Tibial artery (tissue), 4 donors: ENCODE results near the gene FAM3A.

ENCODE experiments used
- DNase-seq, 2 donors: peaks; one replicate each; pipeline ENCODE4 v3.0.0-alpha.2; 2019
- H3K27ac ChIP-seq, 2 donors: fragments of 200-600 bp; sonication (generic) in 1 of 2; 1 replicate in 1 of 2; 2 replicates in 1 of 2; pipeline ENCODE4 v1.5.1; 2018 to 2019; ENCODE audit warnings: mild to moderate bottlenecking in 1 of 2
- H3K27me3 ChIP-seq, 2 donors: fragments of 200-600 bp; sonication (generic) in 1 of 2; one replicate each; pipeline versions ENCODE4 v1.5.1 to v1.6.0; 2016 to 2019
- H3K36me3 ChIP-seq, 3 donors: fragments of 200-600 bp; sonication (generic) in 2 of 3; one replicate each; pipeline ENCODE4 v1.5.1; 2016 to 2019; ENCODE audit warnings: mild to moderate bottlenecking in 2 of 3
- H3K4me1 ChIP-seq, 4 donors: fragments of 200-600 bp; sonication (generic) in 2 of 4; 1 replicate in 3 of 4; 2 replicates in 1 of 4; pipeline ENCODE4 v1.5.1; 2016 to 2019
- H3K4me3 ChIP-seq, 2 donors: fragments of 200-600 bp; sonication (generic) in 1 of 2; 1 replicate in 1 of 2; 2 replicates in 1 of 2; pipeline ENCODE4 v1.5.1; 2018 to 2019; ENCODE audit warnings: mild to moderate bottlenecking in 2 of 2
- H3K9me3 ChIP-seq, 3 donors: fragments of 200-600 bp; sonication (generic) in 1 of 3; one replicate each; pipeline ENCODE4 v1.5.1; 2016 to 2019
- CTCF ChIP-seq, 2 experiments: fragments of 200-600 bp in 1 of 2; fragments of 450-650 bp in 1 of 2; IDR thresholded peaks; one replicate each; pipeline ENCODE4 v1.5.1; 2017 to 2019; ENCODE audit warnings: antibody characterized with exemption in 2 of 2, mild to moderate bottlenecking in 1 of 2, moderate library complexity in 1 of 2
- intact Hi-C: fragments of 100-400 bp; cut with DNase I; formaldehyde crosslinking; loops from one replicate; pipeline ENCODE4 v1.15.0; 2023; ENCODE audit warnings: low total_unique reads

FAM3A gene

GRCh38 chrX:154460326-154460725 lies 55.7 kb downstream of the FAM3A start:
- Histone ChIP-seq H3K4me1 (peaks cover 0 to 16% (median 12%) of the 10 kb centered on the region in 4 donors), H3K27ac (peak overlapping the region; percentile 79 to 90), H3K36me3 (peaks cover 6 to 42% (median 8%) of the 10 kb centered on the region in 3 donors), H3K4me3 (peak overlapping the region; percentile 72 to 78), H3K9me3 (no peaks in the 10 kb centered on the region), H3K27me3 (no peaks in the 10 kb centered on the region)
- no peak for DNase-seq
- TF ChIP-seq CTCF (IDR thresholded peaks at IDR 0.05): no peak
- intact Hi-C loops: no loop called here

- Histone ChIP-seq H3K27me3 (no peaks in the 10 kb centered on the region), H3K4me1 (peaks cover 0 to 16% (median 12%) of the 10 kb centered on the region in 4 donors), H3K4me3 (peak overlapping the region; percentile 72 to 78), H3K27ac (peak overlapping the region; percentile 79 to 90), H3K36me3 (peaks cover 3 to 37% (median 7%) of the 10 kb centered on the region in 3 donors), H3K9me3 (no peaks in the 10 kb centered on the region)
- intact Hi-C loops: no loop called here
- DNase-seq: no peak
- no peak for TF ChIP-seq CTCF (IDR thresholded peaks at IDR 0.05)
These were observed 56.2 kb downstream of the FAM3A start for GRCh38 chrX:154459832-154460231.

GRCh38 chrX:154458954-154459778 lies 56.9 kb downstream of the FAM3A start:
- peak overlapping the region; percentile 79 to 90 for H3K27ac ChIP-seq

GRCh38 chrX:154458116-154458953 lies 57.7 kb downstream of the FAM3A start, which contains the start of gene PLXNA3:
Gene PLXNA3 (plus strand): TSS chrX:154458281. CDS start chrX:154460184, 1,903 bp downstream.
- Histone ChIP-seq H3K4me3 (peak within 1 kb of the TSS; percentile 72 to 78), H3K27me3 (no peaks in the 10 kb centered on the region), H3K36me3 (peaks cover 0 to 22% (median 0%) of the 10 kb centered on the region in 3 donors), H3K4me1 (peaks cover 0 to 16% (median 12%) of the 10 kb centered on the region in 4 donors), H3K9me3 (no peaks in the 10 kb centered on the region), H3K27ac (peak within 1 kb of the TSS; percentile 79 to 90)
- intact Hi-C loops: no loop called here
- TF ChIP-seq CTCF (IDR thresholded peaks at IDR 0.05): no peak
- DNase-seq: no peak

More at GRCh38 chrX:154458954-154459778, 56.9 kb downstream of the FAM3A start:
- H3K4me1 ChIP-seq: peaks cover 0 to 16% (median 12%) of the 10 kb centered on the region in 4 donors
- no peaks in the 10 kb centered on the region for H3K27me3 ChIP-seq
- peak overlapping the region; percentile 72 to 78 for H3K4me3 ChIP-seq
- H3K36me3 ChIP-seq: peaks cover 0 to 30% (median under 1%) of the 10 kb centered on the region in 3 donors
- H3K9me3 ChIP-seq: no peaks in the 10 kb centered on the region
- intact Hi-C loops: no loop called here
- no peak for TF ChIP-seq CTCF (IDR thresholded peaks at IDR 0.05)
- peak; percentile 41 to 88 for DNase-seq

GRCh38 chrX:154457491-154458115 lies 58.4 kb downstream of the FAM3A start:
- peak overlapping the region; percentile 72 to 78 for H3K4me3 ChIP-seq
- peak overlapping the region; percentile 79 to 90 for H3K27ac ChIP-seq
- H3K4me1 ChIP-seq: peaks cover 0 to 16% (median 12%) of the 10 kb centered on the region in 4 donors
- intact Hi-C loops: no loop called here
- no peak for TF ChIP-seq CTCF (IDR thresholded peaks at IDR 0.05)
- no peaks in the 10 kb centered on the region for H3K27me3 ChIP-seq
- no peaks in the 10 kb centered on the region for H3K9me3 ChIP-seq
- H3K36me3 ChIP-seq: peaks cover 0 to 17% (median 0%) of the 10 kb centered on the region in 3 donors
- no peak for DNase-seq
